ENCODE results near the gene NADK2. TPM values are rescaled to one million over a fixed set of nuclear protein-coding genes. Genes with fewer than 3 reads are reported as not detected.

Gene NADK2
- total and polyA plus RNA-seq, 9 of the 15 experiments (the other 6 are each of a cell fraction or from before 2014, with no cell fraction given) = 10.6 to 41.0 (median 24.0) TPM

GRCh38 chr5:36150676-36151433, 90.9 kb downstream of the NADK2 start (continued):
- no peak for TF ChIP-seq FOXO4 (CRISPR knock-in tag; IDR thresholded peaks at IDR 0.05)
- TF ChIP-seq RBM22 (IDR thresholded peaks at IDR 0.05; ENCODE audit: low read depth, low read length, poor library complexity, severe bottlenecking) = no peak
- TF ChIP-seq FUS (optimal IDR thresholded peaks at IDR 0.05; ENCODE audit: low read depth, low read length) = no peak
- TF ChIP-seq HOXB6 (CRISPR knock-in tag; IDR thresholded peaks at IDR 0.05; ENCODE audit: borderline replicate concordance) = no peak
- no peak for TF ChIP-seq ZNF174 (CRISPR knock-in tag; IDR thresholded peaks at IDR 0.05)
- TF ChIP-seq HNRNPLL (IDR thresholded peaks at IDR 0.05; ENCODE audit: low read depth, low read length, poor library complexity, severe bottlenecking) = peak; percentile 59
- no peak for TF ChIP-seq NELFE (IDR thresholded peaks at IDR 0.05; ENCODE audit: insufficient read depth, insufficient read length)
- TF ChIP-seq SMAD1 (IDR thresholded peaks at IDR 0.05; ENCODE audit: low read depth, low read length, partially characterized antibody) = no peak
- no peak for TF ChIP-seq ZC3H11A (IDR thresholded peaks at IDR 0.05; ENCODE audit: low read depth, low read length)
- TF ChIP-seq GTF3C2 (IDR thresholded peaks at IDR 0.05; ENCODE audit: borderline replicate concordance, extremely low read depth, insufficient read length) = no peak
- no peak for TF ChIP-seq SETDB1 (IDR thresholded peaks at IDR 0.05; ENCODE audit: low read length)
- no peak for TF ChIP-seq ZNF347 (CRISPR knock-in tag; IDR thresholded peaks at IDR 0.05; ENCODE audit: low read depth)
- TF ChIP-seq XRCC5 (IDR thresholded peaks at IDR 0.05; ENCODE audit: low read depth, low read length) = no peak
- TF ChIP-seq BCL6 (CRISPR knock-in tag; IDR thresholded peaks at IDR 0.05) = no peak

All from K562 (cell line).